Activated CD8-positive, alpha-beta memory T cell treated with anti-CD3 and anti-CD28 coated beads for 24 hours (primary cell): ENCODE data around the gene EFHC1.
A peak's percentile ranks its signal among the peaks of the same experiment; 100 is the strongest.
"Not testable (repeated sequence)": the region's sequence is repeated elsewhere in the genome, so short reads cannot be mapped to it uniquely, and the experiment has no call there.

Source experiments
- DNase-seq: peaks from one replicate; pipeline ENCODE4 v3.0.0-alpha.2; 2020

Gene EFHC1

DNA sequence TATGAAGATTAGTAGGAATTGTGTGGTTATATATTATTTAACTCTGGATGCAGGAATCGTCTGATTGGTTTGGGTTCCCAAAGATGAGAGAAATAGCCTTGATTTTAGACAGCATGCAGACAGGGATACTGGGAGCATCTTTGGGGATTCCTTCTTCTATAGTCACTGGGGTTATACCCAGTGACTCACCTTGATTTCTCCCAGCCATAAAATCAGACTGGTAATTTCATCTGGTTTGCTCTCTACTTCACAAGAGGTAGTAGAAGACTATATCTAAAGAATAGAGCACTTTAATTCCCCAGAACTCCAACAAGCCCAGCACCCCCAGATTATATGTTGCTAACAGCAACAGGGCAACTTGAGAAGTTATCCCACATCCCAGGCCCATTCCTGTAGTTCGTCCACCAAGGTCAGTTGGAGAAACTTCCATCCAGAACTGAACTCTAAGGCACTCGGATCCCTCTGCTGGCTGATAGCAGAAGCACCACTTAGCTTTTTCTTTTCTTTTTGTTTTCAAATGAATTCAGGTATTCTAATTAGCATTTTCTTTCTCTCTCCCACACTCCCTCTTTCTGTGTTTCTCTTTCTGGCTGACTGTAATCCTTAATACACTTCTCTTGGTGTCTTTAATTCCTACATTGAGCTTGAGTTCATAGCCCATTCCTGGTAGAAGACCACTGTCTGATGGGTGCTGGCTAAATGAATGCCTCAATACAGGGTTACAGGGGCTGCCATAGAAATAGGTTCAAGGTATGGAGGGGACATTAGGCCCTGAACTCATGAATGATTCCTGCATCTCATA, 20.4 kb upstream of the EFHC1 start:
- DNase-seq = peak; percentile 74

DNA sequence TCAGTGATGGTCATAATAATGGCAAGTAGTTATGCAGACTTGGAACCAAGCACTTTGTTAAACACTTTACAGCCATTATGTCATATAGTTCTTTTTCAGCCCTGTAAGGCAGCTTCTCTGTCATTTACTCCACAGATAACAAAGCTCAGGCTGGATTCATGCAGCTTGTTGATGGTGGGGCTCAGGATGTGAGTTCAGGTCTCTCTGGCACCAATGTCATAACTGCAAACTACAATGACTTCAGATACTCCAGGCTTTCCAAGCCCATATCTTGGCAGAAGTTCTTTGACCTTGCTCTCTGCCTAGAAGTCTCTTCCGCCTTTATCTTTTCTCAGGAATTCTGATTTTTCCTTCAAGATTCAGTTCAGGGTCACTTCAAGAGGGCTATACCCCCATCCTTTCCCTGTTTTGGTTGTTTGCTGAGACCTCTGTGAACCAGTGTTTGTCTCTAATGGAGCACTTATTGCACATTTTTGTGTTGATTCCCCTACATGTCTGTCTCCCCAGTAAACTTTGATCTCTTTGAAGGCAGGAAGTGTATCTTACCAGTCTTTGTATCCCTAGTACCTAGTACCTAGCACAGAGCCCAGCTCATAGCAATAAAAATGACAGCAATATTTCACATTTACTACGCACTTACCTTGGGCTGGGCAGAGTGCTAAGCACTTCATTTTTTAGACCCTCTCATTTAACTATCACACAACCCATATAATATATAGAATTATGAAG, 19.7 kb upstream of the EFHC1 start:
- DNase-seq = no peak

DNA sequence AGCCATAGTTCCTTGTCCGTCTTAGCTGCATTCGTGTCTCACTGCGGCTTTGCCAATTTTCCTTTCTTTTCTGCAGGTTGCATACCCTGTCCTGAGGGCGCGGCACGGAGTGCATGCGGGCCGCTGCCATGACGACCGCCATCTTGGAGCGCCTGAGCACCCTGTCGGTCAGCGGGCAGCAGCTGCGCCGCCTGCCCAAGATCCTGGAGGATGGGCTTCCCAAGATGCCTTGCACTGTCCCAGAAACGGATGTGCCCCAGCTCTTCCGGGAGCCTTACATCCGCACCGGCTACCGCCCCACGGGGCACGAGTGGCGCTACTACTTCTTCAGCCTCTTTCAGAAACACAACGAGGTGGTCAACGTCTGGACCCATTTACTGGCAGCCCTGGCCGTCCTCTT, 17.1 kb upstream of the EFHC1 start:
- no peak for DNase-seq

DNA sequence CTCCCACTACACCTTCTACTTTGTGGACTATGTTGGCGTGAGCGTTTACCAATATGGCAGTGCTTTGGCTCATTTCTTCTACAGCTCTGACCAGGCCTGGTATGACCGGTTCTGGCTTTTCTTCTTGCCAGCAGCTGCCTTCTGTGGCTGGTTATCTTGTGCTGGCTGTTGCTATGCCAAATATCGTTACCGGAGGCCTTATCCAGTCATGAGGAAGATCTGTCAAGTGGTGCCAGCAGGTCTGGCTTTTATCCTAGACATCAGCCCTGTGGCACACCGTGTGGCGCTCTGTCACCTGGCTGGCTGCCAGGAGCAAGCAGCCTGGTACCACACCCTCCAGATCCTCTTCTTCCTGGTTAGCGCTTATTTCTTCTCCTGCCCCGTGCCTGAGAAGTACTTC, 16.5 kb upstream of the EFHC1 start:
- DNase-seq = no peak

DNA sequence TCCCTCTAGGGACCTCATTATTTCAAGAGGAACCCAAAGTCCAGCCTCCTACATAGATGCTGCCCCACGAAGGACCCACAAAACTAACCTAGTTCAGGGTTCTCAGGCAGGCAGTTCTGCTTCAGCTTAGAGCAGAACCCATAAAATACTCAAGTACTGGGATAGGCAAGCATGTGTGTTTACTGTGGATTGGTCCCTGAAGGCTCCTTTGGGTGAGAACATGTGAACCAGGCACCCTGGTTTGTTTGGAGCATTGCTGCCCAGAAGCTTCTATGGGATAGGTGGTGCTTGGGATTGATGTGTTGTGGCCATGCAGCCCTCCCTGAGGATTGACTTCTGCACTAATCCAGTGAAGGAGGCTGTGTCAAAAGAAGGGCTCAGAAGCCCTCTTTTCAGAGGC, 14.9 kb upstream of the EFHC1 start:
- DNase-seq = no peak

DNA sequence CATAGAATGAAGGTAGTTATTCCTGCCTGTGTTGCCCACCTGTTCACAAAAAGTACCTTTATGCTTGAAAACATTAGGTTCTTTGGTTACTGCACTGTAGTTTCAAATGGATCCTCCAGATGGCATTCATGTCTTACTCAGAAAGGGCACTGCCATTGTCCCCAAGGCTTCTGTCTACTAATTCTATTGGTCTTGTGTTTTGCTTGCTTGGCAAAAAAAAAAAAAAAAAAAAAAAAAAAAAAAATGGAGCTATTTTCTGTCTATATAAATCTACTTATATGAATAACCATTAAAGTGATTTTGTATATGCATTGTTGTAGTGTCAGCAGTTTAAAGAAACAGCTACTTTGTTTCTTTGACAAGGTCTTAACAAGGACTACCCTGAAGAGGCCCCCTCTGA, 12.7 kb upstream of the EFHC1 start:
- DNase-seq = no peak

DNA sequence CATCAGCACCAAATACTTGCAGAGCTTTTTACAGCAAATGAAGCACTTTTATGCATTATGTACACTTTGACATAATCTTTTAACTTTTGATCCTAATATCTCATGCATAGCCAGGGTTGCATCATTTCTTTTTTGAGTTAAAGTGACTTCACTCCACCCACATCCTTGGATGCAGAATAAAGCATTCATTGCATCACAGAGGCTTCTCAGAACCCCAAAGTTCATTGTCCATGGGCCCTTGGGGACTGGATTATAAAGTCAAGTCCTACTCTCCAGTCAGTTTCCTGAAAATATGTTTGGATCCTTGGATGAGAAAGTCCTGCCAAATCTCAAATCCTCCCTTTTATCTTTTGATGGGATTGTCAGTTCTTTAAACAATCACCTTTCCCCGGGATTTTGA, 10.6 kb upstream of the EFHC1 start:
- DNase-seq = no peak

DNA sequence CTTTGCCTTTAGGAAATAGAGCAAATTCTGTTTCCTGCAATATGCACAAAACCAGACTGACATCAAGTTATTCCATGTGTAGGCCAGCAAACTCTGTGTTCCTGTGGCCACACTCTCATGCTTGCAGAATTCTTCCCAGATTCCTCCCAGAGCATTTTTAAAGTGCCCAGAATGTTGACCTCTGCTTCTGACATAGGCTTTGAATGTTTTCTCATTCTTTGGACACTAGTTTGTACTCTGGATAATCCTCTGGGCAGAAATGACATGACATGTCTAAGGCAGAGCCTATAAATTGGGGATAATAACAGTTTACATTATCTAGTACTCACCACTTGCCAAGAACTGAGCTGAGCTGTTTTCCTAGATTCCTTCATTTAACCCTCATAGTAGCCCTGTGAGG, 9.2 kb upstream of the EFHC1 start:
- no peak for DNase-seq

DNA sequence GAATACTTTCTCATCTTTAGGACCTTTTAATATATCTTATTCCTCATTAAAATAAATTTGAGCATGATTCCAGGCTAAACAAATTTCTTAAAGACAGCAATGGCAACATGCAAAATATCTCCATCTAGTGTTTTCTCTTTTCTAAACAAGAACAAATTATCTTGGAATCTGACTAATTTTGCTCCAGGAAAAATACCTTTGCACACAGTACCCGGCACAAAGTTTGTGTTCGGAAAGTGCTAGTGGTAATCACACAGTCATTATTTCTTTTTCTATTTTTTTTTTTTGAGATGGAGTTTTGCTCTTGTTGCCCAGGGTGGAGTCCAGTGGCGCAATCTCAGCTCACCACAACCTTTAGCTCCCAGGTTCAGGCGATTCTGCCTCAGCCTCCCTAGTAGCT, 8.2 kb upstream of the EFHC1 start:
- no peak for DNase-seq

DNA sequence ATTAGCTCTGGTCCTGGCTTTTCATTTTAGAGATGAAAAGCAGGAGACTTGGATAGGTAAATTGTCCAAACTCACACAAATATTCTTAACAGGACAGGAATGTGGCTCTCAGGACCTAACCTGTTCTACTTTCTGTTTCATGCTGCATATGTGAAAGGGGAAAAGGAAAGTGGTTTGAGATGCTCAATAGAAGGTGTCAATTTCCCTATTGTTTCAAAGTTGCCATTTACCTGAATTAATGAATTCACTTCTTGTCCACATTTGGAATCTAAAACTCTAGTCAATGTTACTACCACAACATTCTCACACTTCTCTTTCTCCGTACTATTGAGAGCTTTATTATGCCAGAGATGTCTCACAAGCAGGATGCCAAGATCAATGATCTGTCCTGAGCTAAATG, 4.8 kb upstream of the EFHC1 start:
- DNase-seq = no peak

DNA sequence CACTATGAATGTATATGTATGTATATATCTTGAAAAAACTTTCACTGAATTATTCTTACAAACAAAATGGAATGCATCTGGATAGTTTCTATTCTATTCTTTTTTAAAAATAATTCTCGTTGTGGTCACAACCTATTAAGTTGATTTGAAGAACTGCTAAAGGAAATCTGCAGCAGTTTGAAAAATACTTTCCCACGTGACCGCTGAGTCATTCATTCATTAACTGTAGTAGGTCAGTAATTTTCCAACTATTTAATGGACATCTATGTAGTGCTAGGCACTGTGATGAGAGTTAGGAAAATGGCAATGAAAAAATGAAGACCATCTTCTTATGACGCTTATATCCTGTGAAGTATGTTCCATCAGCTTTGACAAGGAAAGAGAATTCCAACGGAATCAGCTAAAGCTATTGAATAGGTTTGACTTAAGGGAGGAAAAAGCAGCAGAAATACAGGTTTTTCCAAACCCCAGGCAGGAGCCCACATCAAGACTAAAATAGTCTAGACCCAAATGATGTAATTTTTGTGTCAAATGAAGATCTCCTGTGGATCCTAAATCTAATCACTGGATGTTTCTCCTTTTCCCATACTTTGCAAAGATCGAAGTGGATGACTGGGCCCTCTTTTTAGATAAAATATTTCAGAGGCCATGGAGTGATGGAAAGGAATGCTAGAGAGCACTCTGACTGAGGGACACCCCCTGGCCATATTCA, 4.1 kb upstream of the EFHC1 start:
- no peak for DNase-seq

DNA sequence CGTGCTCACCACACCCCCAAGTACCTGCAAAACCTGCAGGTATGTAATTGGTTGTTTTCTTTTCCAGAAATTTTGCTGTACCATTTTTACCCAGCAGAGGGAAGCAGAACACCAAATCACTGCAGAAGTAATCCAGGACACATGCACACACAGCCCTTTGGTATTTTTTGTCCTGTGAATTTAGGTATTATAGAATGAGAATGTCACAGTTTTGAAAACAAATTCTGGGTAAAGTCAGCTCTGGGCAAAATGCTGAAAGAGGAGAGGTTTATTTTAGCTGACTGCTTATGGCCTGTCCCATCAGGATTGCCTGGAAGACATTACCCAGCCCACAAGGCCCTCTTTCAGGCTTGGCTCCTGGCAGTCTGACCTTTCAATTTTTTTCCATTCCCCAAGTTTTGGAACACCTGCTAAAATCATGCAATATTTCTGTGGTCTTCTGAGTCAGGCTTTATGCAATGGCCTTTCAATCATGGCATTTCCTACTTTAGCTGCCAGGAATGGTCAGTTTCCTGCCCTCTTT, 3.5 kb upstream of the EFHC1 start:
- no peak for DNase-seq

DNA sequence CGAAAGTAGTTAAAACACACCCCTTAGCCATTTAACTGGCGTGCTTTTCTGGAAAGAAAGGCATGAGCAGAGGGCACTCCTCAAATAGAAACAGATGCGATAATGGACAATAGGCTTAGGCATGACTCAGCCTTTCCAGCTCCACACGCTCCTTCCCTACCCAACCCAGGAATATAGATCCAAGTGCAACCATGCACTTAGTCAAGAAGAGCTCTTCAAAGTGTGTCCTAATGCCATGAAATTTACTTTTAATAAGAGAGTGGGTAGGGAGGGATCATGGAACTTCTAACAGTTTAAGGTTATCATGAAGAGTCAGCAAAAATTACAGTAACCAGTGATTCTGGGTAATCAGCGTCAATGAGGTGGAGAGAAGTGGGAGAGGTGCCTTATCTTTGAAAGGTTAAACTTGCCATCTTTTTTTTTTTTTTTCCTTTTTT, 2.4 kb upstream of the EFHC1 start:
- no peak for DNase-seq

DNA sequence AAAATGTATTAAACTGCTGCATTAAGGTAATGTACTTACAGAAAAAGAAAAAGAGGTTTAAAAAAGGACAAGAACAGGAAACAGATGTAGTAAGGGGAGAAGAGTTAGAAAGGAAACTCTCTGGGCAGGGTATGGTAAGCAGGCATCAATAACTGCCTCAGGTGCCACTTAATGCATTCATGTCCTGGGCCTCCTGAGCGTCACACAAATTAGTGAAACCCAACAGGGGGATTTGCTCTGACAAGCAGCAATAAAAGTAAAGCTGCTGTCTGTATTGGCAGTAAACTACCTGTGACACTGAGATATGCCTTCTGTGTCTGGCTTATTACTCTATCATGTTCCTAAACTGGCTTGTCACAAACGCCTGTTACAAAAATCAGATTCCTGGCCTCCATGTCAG, 1.5 kb upstream of the EFHC1 start:
- no peak for DNase-seq

DNA sequence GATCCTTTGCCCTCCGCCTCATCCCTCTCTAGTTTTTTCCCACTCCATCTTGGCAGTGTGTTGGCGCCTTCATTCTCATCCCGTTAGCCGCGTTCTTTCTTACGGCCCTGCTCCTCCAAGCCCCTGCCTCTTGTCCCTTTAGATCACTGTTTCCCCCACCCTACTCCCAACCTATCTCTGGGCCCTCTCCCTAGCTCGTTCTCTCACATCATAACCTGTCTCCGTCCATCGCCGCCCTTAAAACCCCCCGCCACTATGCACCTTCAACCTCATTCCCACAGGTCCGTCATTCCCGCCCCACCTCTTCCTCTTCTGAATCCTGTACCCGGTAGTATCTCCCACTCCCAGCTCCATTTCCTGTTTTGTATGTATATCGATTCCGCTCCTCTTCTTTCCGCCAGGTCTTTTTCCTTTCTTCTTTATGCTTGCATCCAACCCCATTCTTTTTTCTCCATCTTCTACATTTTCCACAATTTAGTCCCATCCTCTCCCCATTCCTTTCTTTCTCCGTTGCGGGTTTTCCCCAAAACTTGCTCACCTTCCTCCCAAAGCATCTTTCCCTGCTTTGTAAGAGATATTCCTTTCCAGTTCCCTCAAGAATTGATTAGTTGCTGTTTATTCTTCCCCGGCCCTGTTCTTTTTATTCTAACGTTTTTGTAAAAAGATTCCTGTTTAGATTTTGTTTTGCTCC, 671 bp downstream of the EFHC1 start:
- DNase-seq = no peak

DNA sequence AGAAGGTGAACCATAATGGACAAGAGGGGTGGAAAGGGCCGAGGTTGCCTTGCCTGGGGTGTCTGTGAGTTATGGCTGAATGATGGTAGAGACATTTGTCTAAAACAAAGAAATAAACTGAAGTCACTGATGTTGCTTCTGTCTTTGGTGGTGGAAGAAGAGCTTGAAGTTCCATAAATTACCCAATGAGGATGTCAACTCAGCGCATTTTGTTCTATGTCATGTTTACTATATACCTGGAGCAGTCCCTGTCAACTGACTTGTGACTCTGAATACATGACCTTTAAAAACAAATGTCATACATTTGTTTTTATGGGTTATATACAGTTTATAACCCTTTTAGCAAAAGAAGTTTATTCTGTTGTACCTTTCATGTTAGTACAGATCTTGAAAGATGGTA, 2.0 kb downstream of the EFHC1 start:
- DNase-seq = no peak

DNA sequence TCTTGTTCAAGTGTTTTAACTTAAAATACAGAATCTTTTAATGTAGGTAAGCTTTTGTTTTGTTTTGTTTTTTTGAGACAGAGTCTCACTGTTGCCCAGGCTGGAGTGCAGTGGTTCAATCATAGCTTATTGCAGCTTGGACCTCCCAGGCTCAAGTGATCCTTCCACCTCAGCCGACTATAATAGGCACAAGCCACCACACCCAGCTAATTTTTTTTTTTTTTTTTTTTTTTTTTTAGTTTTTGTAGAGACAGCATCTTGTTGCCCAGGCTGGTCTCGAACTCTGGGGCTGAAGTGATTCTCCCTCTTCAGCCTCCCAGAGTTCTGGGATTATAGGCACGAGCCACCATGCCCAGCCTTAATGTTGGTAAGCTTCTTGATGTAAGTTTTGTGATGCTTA, 3.3 kb downstream of the EFHC1 start:
- no peak for DNase-seq

DNA sequence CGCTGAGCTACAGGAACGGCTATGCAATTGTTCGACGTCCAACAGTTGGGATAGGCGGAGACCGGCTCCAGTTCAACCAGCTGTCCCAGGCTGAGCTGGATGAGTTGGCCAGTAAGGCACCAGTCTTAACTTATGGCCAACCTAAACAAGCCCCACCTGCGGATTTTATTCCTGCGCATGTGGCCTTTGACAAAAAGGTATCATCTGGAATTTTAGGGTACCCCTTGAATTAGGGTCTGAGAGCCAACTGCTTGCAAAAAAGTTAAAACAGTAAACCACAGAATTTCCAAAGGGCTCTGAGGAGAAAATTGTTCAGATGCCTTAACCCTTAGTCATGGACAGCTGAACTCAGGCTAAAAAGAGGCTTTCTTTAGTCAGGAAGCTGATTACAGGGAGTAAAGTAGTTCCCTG, 3.8 kb downstream of the EFHC1 start:
- no peak for DNase-seq

DNA sequence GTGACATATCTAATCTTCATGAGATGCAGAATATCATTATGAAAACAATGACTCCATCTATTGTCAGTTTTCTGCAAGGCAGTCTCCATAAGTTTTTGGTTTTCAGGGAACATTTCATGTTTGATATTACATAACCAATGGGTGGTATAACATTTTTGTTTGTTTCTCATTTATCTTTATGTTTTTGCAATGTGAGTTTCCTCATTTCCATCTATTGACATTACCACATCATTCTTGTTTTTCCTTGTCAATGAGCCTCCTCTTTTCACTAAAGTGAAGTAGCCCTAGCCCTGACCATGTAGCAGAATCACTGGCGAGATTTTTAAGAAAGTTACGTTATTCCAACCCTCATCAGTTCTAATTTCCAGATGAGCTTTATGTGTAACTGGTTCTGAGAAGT, 4.4 kb downstream of the EFHC1 start:
- DNase-seq = no peak

DNA sequence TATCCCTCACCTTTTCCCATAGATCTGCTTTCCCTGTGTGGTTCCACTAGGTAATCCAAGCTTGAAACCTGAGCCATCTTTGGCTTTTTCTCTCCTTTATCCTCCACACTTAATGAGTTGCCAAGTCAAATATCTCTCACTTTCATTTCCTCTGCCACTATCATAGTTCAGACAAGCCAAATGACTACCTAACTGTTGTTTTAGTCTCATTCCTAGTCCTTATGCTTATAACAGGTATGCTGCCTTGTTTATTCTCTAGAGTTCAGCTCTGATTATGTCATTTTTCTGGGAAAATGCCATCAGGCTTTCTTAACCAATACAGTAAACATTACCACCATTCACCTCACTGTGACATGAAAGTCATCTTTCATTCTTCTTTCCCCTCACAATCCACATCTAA, 6.5 kb downstream of the EFHC1 start:
- DNase-seq = no peak

DNA sequence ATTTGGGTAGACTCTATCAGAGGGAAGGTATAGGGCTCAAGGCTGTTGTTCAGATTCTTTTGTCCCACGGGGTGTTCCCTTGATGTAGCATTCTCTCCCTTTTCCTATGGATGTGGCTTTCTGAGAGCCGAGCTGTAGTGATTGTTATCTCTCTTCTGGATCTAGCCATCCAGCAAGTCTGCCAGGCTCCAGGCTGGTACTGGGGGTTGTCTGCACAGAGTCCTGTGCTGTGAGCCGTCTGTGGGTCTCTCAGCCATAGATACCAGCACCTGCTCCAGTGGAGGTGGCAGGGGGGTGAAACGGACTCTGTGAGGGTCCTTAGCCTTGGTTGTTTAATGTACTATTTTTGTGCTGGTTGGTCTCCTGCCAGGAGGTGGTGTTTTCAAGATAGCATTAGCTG, 13.2 kb downstream of the EFHC1 start:
- DNase-seq = not testable (repeated sequence)

DNA sequence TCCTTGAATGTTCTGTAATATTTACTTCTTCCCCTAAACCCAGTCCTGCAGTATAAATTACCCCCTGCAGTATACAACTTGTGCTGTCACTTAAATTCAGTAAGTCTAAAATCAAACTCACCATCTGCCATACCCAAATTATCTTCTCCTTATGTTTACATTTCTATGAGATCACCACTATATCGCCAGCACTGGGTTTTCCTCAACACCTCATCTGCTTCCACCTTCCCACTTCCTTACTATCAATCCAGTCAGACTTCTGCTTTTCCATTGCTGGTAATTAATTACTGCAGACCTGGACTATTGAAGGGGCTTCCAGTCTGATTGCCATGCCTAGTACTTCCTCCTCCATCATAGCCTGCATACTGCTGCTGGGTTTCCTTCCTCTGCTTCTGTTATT, 15.2 kb downstream of the EFHC1 start:
- DNase-seq = no peak

DNA sequence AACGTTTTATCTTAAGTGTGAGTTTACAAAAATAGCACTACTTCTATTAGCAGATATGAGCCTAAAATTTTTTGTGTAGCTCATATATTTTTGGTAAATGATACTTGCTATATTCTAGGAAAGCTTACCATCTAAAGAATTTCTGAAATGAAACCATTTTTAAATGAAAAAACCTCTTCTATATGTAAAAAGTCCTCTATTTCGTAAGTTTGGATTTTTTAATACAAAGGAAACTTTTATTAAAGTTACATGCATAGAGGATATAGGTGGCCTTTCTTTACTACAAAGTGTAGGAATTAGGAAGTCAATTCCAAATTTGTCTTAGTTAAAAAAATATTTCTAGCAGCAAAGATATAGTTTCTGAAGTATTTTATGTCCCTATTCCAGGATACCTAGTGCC, 18.8 kb downstream of the EFHC1 start:
- DNase-seq = no peak
